Glomerular visceral epithelial cell (primary cell): Measurements from ENCODE around the gene CMTM8.
A peak's percentile ranks its signal among the peaks of the same experiment; 100 is the strongest.

Experiments used
- DNase-seq: peaks from one replicate; pipeline ENCODE4 v3.0.0-alpha.2; 2016; ENCODE audit errors: extremely low spot score

Gene CMTM8

DNA sequence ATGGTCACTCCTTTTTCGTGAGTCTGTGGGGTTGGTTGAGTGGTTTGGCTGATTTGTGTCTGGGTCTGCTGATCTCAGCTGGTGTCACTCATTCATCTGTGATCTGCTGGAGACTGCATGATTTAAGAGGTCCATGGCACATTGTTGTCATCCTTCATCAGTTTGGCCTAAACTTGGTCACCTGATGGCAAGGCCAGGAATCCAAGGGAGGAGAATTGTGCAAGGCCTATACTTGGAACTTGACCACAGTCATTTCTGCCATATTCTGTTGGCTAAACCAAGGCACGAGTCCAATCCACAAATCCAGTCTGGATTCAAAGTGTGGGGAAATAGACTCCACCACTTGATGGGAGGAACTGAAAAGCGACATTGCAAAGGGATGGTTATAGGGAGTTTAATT is 67.6 kb downstream of the CMTM8 start:
- no peak for DNase-seq

DNA sequence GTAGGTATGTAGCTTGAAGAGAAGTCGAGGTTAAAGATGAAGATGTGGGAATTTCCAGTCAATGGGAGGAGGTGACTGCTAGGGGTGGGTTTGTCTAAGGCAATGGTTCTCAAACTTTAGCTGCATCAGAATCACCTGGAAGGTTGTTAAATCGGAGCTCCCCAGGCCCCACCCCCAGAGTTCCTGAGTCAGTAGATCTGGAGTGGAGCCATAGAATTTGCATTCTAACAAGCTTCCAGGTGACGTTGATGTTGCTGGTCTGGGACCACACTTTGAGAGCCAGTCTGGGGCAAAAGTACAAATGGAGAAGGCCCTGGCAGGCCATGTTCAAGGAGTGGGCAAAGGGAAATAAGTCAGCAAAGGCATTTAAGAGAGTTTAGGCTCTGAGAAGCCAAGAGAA is 69.1 kb downstream of the CMTM8 start:
- no peak for DNase-seq

DNA sequence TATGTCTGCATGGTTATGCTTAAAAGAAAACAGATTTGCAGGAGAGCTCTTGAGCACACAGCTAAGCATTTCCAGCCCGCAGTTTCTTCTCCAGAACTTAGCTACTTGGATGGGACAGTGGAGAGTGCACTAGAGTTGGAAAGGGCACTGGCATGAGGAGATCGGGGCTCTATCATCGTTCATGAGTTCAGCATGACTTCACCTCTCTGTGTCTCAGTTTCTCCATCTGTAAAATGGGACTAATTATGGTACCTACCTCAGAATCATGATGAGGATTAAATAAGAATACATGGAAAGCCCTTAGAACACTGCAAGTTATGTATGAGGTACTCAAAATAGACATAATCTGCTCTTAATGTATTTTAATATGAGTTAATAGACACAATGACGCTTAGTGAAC is 69.9 kb downstream of the CMTM8 start:
- no peak for DNase-seq

DNA sequence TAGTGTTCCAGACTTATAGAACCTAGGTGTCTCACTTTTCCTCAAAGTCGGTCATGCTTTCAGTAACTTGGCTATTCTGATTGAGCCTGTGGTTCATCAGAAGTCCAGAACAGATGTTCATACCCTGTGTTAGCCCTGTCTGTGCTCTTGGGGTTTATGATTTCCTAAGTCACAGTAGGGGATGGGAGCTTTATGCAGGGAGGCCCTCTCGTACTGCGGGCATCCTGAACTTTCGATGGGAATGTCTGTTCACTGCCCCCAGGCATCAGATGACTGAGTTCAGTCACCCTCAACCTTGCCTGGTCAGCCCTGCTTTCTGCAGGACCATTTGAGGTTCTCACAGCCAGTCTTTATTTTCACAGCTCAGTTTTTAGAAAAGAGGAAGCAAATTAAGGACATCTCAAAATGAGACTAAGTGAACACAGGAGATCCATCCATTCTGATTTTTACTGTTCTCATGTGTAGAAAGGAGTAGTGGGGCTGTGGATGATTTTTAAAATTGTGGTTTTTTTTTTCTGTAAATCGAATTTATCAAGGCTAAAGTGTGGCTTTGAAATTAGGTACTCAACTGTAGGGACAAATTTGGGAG is 71.3 kb downstream of the CMTM8 start:
- DNase-seq: no peak

DNA sequence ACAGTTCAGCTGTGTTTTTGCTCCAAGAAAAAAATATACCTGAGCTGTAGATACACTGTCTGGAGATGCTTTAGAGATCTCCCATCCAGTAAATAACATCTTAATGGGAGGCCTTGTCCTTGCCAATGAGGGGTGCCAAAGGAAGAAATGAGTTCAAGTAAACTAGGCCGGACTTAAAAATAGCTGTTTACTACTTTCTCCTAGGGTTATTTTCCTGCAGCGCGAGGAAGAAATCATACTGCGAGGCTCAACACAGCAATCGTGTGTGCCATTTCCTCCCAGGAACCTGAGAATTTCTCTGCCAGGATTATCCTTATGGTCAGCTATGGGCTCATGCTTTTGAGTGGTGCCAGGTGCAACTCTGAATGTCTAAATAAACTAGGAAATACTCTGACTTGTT is 71.9 kb downstream of the CMTM8 start:
- no peak for DNase-seq

DNA sequence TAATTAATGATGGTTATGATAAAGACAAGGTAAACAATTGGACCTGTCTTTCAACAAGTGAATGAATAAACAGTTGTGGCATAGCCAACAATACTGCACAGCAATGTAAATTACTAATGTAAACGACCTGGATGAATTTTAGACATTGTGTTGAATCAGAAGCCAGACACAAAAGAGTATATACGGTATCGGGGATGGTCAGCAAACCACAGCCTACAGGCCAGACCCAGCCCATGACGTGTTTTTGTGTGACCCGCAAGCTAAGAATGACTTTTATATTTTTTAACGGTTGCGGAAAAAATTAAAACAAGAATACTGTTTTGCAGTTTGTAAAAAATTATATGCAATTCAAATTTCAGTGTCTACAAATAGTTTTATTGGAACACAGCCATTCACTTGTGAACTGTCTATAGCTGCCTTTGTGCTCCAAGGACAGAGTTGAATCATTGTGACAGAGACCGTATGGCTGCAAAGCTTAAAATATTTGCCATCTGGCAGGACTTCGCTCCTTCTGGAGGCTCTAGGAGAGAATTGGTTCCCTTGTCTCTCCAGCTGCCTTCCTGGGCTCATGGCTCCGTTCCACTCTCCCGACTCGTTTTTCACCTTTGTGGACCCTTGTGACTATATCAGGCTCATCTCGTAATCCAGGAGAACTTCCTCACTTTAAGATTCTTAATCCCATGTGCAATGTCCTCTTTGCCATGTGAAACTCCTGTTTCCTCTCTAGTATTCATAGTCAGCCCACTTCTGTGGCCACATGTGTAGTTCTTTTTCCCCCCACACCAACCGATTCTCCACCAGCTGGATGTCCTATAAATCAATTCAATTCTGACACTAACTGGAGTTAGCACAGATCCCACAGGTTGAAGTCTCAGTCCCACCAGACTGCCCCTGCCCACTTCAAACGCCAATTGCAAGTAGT is 72.7 kb downstream of the CMTM8 start:
- DNase-seq: no peak

DNA sequence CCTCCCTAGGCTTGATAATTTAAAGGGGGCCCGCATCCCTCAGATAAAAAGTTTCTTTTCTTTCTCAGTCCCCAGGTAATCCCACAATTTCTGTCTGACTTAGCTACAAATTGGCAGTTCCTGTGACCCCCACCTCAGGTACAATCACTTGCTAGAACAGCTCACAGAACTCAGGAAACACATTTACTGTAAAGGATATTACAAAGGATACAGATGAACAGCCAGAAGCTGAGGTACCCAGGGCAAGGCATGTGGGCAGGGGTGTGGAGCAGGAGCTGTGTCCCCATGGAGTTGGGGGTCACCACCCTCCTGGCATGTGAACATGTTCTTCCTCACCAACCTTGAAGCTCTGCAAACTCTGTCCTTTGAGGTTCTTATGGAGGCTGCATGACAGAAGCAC is 73.8 kb downstream of the CMTM8 start:
- no peak for DNase-seq

DNA sequence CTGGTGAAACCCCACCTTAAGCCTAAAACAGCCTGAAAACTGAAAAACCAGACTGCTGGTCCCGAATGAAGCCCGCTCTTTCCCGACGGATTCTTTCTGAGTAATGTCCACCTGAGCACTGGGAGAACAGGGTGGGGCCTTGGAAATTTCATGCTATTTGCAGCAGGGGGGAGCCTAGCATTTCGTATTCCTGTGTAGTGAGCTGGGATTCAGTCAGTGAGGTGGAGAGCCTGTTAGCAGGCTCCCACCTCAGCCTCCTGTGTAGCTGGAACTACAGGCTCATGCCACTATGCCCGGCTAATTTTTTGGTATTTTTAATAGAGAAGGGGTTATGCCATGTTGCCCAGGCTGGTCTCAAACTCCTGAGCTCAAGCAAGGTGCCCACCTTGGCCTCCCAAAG is 74.7 kb downstream of the CMTM8 start:
- no peak for DNase-seq

DNA sequence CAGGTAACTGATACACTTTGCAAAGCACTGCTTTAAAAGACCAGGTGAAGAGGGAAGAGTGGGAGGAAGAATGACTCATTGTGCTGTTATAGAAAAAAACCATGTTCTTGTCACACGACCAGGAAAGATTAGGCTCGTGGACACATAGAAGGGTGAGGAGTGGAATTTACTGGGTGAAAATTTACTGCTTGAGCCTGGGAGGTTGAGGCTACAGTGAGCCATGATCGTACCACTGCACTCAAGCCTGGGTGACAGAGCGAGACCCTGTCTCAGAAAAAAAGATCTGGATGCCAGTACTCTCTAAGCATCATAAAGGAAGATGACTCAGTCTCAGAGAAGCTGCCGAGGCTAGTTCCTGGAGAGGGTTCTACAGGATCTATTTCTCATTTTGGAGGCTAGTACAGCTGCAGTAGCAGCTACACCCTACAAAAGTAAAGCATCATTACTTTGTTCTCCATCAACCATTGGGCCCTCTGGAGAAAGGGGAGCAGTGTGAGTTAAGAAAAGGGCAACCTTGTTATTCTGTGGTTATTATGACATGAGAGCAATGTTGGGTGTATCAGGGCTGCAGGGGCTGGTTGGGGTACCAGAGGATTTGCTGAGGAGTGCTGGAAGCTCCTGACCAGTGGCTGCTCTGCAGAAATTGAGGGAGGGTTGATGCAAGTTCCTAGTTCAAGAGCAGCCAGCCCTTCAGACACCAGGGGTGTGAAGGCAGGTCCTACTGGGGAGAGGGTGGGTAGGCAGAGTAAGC is 75.4 kb downstream of the CMTM8 start:
- peak; percentile 23 for DNase-seq

DNA sequence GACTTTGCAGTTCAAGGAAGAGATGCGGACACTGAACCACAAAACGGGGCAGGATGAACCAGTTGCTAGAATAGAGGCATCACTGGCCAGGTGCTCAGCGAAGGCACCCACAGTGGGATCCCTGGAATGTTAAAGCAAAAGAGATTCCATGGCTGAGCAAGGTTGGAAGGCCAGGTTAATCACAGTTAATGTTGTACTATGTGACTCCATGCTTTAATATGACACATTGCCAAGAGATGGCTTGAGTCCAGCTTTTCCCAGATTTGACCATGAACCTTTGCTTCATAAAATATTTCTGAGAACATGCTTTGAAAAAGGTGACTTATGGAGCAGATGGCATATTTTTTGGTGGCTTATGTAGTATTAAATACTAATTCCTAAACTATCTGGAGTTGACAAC is 77.0 kb downstream of the CMTM8 start:
- DNase-seq: peak; percentile 42

DNA sequence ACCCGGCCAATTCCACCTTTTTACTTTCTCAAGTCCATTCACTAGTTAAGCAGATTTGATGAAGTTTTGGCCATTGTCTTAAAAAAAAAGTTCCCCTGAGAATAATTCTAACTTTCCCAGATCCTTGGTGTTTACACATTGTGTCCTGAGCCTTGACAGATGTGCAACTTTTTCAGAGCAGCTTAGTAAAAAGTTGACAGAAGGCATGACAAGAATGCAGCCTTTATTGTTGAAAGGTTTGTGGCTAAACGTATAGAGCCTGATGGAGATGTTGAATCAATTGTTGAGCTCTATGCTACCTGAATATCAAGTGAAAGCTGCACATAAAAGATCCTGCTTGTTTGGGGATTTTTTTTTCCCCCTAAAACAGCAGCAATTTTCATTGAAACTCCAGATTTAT is 77.8 kb downstream of the CMTM8 start:
- no peak for DNase-seq

DNA sequence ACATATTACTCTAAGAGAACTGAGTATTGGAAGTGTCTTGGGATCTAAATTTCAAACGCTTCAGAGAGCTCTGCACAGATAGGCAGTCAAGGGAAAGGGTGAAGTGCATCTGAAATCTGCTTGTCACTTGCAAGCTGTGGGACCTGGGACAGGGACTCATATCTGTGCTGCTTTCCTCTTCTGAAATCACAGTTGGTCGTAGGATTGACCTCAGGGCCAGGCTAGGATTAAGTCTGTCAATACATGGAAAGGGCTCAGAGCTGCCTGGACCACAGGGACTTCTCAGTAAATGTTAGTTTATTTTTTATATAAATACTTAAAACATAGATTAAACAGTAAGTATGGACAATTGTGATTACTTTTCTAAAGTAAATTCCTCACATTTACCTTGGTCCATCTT is 78.5 kb downstream of the CMTM8 start:
- DNase-seq: no peak

DNA sequence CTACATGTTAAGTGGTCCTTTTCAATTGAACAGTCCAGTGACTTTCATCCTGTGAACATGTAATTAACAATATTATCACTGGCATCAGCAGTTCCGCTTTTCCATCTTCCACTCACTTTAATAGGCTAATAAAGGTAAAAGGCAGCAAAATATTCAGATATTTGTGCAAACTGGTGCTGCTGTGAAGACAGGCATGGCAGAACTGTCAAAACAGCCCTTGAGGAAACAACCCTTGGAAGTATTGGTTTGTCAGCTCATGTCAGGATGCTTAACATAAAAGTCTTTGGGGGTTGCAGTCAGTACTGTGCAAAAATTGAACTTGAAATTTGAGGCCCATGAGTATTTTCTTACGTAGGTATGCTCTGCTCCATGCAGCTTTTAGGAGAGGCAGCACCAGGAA is 81.1 kb downstream of the CMTM8 start:
- no peak for DNase-seq

DNA sequence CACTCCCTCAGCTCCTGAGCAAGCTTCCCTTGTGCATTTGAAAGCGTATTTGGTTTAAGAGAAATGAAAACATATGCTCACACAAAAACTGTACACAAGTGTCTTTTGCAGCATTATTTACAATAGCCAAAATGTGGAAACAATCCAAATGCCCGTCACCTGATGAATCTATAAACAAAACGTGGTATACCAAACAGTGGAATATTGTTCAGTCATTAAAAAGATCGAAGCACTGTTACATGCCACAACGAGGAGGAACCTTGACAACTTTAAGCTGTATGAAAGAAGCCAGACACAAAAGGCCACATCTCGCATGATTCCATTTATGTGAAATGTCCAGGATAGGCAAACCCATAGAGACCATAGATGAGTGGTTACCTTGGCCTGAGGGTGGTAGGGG is 81.6 kb downstream of the CMTM8 start:
- no peak for DNase-seq

DNA sequence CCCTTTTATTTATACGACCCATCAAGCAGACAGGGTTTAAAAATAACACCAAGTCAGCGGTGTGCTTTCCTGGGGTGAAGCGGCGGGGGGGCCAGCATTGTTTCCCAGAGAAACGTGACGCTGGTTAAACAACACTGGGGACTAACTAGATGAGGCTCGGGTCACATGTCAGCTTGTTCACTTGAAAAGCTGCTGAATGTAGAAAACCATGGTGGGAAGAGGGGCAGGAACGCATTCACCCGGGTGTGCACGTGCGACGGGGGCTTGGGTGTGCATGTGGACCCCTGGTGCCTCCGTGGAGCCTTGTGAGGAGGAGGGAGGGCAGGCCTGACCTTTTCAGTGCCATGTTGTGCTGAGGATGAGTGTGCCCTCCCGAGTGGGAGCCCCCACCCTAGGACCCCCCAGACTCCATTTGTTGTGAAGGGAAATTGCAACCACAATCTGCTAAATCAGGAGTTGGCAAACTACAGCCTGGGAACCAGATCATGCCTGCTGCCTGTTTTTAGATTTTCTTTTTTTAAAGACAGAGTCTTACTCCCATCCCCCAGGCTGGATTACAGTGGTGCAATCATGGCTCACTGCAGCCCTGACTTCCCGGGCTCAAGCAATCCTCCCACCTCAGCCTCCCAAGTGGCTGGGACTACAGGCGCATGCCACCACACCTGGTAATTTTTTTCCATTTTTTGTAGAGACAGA is 82.8 kb downstream of the CMTM8 start:
- DNase-seq: no peak

DNA sequence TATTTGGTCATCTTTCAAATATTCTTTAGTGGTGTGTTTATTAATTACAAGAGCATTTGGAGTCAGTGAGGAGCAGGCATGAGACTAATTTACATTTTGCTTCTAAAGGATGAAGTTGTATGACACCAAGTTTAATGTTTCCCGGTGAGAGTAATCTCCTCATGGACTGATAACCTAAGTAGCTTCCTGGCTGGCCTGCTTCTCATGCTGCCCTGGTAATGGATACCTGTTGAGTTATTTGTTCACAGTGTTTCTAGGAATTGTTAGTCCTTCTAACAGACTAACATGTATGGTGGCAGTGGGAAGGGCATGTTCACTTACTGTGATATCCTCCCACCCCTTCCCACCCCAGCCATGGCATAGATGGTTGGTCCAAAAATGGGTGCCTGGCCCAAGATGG is 83.8 kb downstream of the CMTM8 start:
- DNase-seq: no peak

DNA sequence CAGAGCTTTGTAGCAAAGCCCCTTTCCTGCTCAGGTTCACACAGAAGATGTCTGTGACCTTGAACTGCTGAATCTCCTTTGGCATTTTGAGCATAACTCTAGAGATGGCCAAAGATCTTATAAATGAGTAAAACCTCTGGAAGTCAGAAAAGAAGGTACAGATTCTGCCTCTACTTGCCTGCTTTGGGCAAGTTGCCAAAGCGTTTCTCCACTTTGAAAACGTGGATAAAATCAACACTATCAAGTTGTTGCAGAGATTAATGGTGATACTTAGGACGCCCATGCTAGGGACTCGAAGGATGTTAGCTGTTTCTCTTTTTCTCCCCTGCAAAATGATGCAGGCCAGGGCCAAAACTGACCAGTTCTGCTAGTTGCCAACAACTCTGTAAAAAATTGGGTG is 85.1 kb downstream of the CMTM8 start:
- no peak for DNase-seq

DNA sequence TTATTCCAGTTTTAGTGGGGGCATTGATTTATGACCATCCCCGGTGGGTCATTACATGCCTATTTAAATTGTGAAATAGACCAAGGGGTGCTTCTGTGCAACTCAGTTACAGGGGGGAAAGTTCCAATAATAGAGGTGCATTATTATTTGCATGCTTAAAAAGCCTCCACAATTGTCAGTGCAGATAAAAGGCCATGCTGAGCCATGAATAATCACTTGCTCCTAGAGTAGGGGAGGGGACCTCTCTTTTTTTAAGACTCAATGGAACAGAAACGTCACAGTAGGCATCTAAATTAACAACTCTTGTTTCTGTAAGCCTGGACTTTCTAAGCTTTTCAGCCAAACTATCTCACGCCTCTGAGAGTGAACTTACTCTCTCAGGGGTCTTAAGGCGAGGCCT is 86.7 kb downstream of the CMTM8 start:
- no peak for DNase-seq

DNA sequence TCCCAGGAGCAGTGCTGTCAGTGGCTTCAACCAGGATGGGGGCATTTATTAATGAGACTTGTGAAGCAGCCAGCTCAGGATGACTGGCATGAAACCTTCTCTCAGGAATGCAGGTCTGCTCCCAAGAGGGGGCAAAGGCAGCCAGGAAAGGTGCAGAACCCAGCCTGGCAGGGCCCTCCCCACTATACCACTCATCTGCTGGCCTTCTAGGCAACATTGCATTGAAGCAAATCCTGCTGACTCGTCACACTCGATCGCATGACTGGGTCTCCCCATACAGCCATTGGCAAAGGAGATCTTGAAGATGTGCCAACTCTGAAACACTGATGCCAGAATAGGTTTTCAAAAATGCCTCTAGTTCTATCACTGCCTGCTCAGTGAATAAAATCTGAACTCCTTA is 87.4 kb downstream of the CMTM8 start:
- DNase-seq: peak; percentile 76

DNA sequence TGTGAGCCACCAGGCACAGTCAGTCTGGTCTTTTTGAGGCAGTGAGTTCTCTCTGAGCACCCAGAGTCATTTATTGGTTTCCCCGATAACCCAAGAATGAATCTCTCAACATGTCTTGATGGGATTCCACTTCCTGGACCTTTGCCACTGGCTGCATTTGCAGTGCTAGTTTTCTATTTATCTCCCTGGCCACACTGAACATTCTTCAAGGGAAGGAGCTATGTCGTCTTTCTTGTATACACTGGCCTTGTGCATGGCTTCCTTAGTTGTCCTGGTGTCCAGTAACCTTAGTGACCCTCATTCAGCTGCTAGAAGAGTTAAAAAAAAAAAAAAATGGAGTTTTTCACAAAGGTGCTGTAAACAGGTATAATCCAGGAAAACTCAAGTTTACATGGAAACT is 88.3 kb downstream of the CMTM8 start:
- DNase-seq: no peak

DNA sequence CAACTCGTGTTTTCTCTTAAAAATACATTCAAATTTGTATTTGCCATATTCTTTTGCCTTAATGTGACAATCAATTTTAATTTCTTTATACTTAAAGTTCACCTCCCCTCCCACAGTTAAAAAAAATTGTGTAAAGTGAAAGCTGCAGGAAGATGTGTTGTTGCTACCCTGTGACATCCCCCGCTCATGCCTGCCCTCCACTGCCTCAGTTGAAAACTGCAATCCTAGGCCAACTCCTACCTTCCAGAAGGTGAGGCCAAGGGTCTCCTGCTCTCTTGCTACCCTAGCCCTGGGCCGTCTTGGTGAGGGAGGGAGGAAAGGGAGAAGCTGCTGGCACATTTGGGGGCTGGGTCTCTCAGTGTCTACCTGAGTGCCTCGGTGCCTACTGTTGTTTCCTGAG is 96.2 kb downstream of the CMTM8 start:
- DNase-seq: no peak

DNA sequence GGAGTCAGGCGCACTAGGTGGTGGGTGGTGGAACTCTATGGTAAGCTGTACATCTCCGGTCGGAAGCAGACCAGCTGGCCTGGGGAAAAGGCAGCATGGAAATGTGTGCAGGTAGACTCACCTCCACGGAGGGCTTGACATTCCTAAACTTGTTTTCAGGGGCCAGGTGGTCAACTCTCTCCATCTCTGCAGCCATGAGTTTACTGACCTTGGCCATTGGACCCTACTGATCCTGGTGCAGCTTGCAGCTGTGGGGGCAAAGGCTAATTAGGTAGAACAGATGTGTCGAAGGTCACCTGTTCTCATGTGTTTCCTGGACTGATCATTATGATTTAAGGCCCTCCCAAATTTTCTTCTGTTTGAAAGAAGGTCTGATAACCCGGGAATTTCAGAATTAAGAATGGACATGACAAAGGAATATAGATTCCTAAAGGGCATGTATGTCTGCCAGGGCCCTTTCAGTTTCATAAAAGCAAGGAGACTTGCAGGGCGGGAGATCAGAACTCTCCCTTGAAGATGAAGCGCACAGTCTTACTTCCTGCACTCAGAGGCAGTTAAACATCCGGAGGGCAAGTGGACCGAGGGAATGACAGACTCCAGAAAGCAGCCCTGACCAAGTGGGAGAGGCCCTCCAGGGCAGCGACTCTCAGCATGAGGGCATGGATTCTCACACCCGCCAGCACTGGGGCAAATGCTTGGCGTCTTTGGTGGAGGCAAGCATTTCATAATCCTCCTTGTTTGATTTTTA is 97.1 kb downstream of the CMTM8 start:
- DNase-seq: no peak
